Measurements from ENCODE around the gene RNF223.

DNA sequence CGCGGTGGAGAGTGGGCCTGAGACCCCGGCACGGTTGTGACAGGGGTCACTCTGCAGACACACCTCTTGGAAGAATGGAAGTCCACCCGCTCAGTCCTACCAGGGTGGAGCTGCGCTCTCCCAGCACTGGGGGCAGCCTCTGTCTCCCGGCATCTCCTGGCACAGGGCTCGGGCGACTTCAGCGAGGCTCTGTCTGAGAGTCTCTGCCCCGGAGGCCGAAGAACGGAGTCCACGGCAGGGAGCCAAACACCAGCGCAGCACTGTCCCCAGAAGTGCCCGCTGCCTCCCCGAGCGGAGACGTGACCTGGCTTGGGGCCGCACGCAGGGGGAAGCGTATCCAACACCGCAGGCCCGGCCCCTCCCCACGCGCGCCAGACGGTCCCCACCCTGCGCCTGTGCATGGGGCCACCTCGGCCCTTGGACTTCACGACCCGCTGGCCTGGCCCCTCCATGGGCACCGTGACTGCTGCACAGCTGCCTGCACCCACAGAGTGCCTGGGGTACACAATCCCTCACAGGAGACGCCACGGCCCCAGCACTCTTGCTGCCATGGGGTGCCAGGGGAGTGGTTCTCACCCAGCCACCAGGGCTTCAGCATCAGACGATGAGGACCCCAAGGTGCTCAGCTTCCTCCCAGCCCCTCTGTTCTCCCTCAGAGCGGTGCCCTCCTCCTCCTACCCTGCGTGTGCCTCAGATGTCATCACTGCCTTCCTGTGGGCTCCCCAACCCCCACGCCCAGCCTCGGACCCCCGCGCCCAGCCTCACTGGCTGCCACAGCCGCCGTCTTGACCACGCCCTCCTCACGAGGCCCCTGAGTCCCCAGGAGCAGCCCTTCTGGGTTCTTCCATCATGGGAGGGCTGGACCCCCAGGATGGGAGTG is 14.9 kb upstream of the RNF223 start:
- TF ChIP-seq, protein P1, sequence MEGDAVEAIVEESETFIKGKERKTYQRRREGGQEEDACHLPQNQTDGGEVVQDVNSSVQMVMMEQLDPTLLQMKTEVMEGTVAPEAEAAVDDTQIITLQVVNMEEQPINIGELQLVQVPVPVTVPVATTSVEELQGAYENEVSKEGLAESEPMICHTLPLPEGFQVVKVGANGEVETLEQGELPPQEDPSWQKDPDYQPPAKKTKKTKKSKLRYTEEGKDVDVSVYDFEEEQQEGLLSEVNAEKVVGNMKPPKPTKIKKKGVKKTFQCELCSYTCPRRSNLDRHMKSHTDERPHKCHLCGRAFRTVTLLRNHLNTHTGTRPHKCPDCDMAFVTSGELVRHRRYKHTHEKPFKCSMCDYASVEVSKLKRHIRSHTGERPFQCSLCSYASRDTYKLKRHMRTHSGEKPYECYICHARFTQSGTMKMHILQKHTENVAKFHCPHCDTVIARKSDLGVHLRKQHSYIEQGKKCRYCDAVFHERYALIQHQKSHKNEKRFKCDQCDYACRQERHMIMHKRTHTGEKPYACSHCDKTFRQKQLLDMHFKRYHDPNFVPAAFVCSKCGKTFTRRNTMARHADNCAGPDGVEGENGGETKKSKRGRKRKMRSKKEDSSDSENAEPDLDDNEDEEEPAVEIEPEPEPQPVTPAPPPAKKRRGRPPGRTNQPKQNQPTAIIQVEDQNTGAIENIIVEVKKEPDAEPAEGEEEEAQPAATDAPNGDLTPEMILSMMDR (IDR thresholded peaks at IDR 0.05), result no peak
- TF ChIP-seq POLR2A (IDR thresholded peaks at IDR 0.05) (no peak), POLR2AphosphoS5 (IDR thresholded peaks at IDR 0.05) (no peak)
